HG02623 (cell line): ENCODE measurements around the gene UMODL1.
"Not testable (repeated sequence)": the region's sequence is repeated elsewhere in the genome, so short reads cannot be mapped to it uniquely, and the experiment has no call there.

Source experiments
- ATAC-seq: cut with Tn5 transposase; IDR thresholded peaks from one replicate; pipeline ENCODE4 v1.9.1; 2021; ENCODE audit warnings: moderate library complexity; ENCODE audit not compliant: unreplicated experiment

The UMODL1 gene

GRCh38 chr21:42110691-42111469, 39.8 kb downstream of the UMODL1 start:
- no peak for ATAC-seq

GRCh38 chr21:42111470-42111743, 40.3 kb downstream of the UMODL1 start:
- no peak for ATAC-seq

- ATAC-seq = no peak
Measured at GRCh38 chr21:42111811-42112210, 40.7 kb downstream of the UMODL1 start.

- ATAC-seq = no peak
Measured at GRCh38 chr21:42112238-42112637, 41.1 kb downstream of the UMODL1 start.

GRCh38 chr21:42112857-42113256, 41.7 kb downstream of the UMODL1 start:
- ATAC-seq = no peak

GRCh38 chr21:42113926-42114409, 42.9 kb downstream of the UMODL1 start:
- no peak for ATAC-seq

GRCh38 chr21:42114646-42115045, 43.5 kb downstream of the UMODL1 start:
- no peak for ATAC-seq

GRCh38 chr21:42115136-42115683, 44.1 kb downstream of the UMODL1 start:
- ATAC-seq = no peak

GRCh38 chr21:42116551-42116950, 45.4 kb downstream of the UMODL1 start:
- not testable (repeated sequence) for ATAC-seq

- no peak for ATAC-seq
Measured at GRCh38 chr21:42117229-42117966, 46.3 kb downstream of the UMODL1 start.

GRCh38 chr21:42117967-42118780, 47.1 kb downstream of the UMODL1 start:
- ATAC-seq = no peak

- ATAC-seq = no peak
Measured at GRCh38 chr21:42118901-42119300, 47.8 kb downstream of the UMODL1 start.

- no peak for ATAC-seq
Measured at GRCh38 chr21:42120101-42120902, 49.2 kb downstream of the UMODL1 start.

- no peak for ATAC-seq
Measured at GRCh38 chr21:42120903-42121535, 49.9 kb downstream of the UMODL1 start.

GRCh38 chr21:42121794-42122193, 50.7 kb downstream of the UMODL1 start:
- no peak for ATAC-seq

- ATAC-seq = no peak
Measured at GRCh38 chr21:42122398-42122797, 51.3 kb downstream of the UMODL1 start.

- no peak for ATAC-seq
Measured at GRCh38 chr21:42122808-42123207, 51.7 kb downstream of the UMODL1 start.

GRCh38 chr21:42123219-42123908, 52.2 kb downstream of the UMODL1 start:
- no peak for ATAC-seq

GRCh38 chr21:42124081-42124480, 53.0 kb downstream of the UMODL1 start:
- ATAC-seq = no peak
